ENCODE measurements around the gene KIZ.
A peak's percentile ranks its signal among the peaks of the same experiment; 100 is the strongest.

The KIZ gene

GRCh38 chr20:21100578-21101452 lies 25.1 kb upstream of the KIZ start:
- Mint-ChIP-seq H3K4me1 (ENCODE audit: low read depth in 2 of 2) (peaks cover 27 to 36% of the 10 kb centered on the region in 2 donors), H3K36me3 (ENCODE audit: insufficient read depth) (peaks cover 23% of the 10 kb centered on the region), H3K4me3 (peak overlapping the region; percentile 95), H3K27me3 (peaks cover 41 to 75% of the 10 kb centered on the region in 2 donors), H3K9me3 (no peaks in the 10 kb centered on the region), H3K27ac (peak overlapping the region; percentile 93 to 97)
- peak; percentile 24 for ATAC-seq (replicated peaks)
- peak in 2 of 3 experiments; percentile 11 to 12 for DNase-seq

GRCh38 chr20:21101453-21101931 lies 24.4 kb upstream of the KIZ start:
- H3K27me3 Mint-ChIP-seq, result peaks cover 41 to 75% of the 10 kb centered on the region in 2 donors
- DNase-seq (peak in 2 of 3 experiments; percentile 5 to 20), ATAC-seq (replicated peaks) (no peak)
- H3K4me1 Mint-ChIP-seq (ENCODE audit: low read depth in 2 of 2), result peaks cover 29 to 40% of the 10 kb centered on the region in 2 donors
- H3K4me3 Mint-ChIP-seq, result peak overlapping the region; percentile 95
- H3K27ac Mint-ChIP-seq, result peak overlapping the region; percentile 93 to 97
- no peaks in the 10 kb centered on the region for H3K9me3 Mint-ChIP-seq
- peaks cover 28% of the 10 kb centered on the region for H3K36me3 Mint-ChIP-seq (ENCODE audit: insufficient read depth)

GRCh38 chr20:21101932-21102575 lies 23.8 kb upstream of the KIZ start:
- H3K27ac Mint-ChIP-seq, result peak overlapping the region; percentile 38 to 93
- peak in 1 of 3 experiments; percentile 19 for DNase-seq
- H3K27me3 Mint-ChIP-seq, result peaks cover 41 to 73% of the 10 kb centered on the region in 2 donors
- peak overlapping the region; percentile 95 for H3K4me3 Mint-ChIP-seq
- peaks cover 28% of the 10 kb centered on the region for H3K36me3 Mint-ChIP-seq (ENCODE audit: insufficient read depth)
- H3K9me3 Mint-ChIP-seq, result no peaks in the 10 kb centered on the region
- peak; percentile 7 for ATAC-seq (replicated peaks)
- H3K4me1 Mint-ChIP-seq (ENCODE audit: low read depth in 2 of 2), result peaks cover 29 to 40% of the 10 kb centered on the region in 2 donors

DNA sequence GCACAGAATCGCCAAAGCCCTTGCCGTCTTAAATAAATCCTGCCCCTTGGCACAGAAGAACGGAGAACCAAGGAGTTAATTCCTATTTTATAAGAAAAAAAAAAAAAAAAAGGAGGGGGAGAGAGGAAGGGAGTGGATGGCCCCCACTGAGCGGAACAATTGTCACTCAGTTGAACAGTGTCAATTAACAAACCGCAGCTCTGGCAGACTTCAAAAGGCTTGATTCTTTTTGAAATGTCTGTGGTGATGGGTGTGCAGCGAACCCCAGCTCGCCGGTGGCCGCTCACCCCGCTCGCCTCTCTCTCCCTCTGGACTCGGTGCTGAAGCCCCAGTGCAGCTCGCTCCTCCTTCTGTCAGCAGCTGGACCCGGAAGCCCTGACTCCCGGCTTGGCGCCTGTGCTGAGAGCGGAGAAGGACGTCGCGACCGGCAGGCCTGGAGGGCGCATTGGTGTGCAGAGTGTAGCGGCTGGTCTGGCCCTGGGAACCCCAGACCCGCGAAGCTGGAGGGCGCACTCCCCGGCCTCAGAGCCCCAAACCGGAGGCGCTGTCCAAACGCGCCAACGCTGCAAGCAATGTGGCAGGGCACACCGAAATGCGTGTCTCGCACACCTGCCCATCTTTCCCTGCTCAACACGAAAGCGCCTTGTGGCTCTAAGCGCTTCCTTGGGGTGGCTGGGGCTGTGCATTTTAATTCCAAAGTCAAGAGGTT lies 23.1 kb upstream of the KIZ start:
- ATAC-seq (replicated peaks) (peak; percentile 71), DNase-seq (peak; percentile 42 to 50 (median 45))
- Mint-ChIP-seq H3K36me3 (ENCODE audit: insufficient read depth) (peaks cover 28% of the 10 kb centered on the region), H3K4me3 (peak overlapping the region; percentile 95), H3K27me3 (peaks cover 46 to 79% of the 10 kb centered on the region in 2 donors), H3K9me3 (no peaks in the 10 kb centered on the region), H3K27ac (peak overlapping the region in 1 of 2 donors; percentile 93), H3K4me1 (ENCODE audit: low read depth in 2 of 2) (peaks cover 29 to 40% of the 10 kb centered on the region in 2 donors)

GRCh38 chr20:21103582-21104465 lies 22.1 kb upstream of the KIZ start:
- DNase-seq (no peak), ATAC-seq (replicated peaks) (no peak)
- Mint-ChIP-seq H3K4me1 (ENCODE audit: low read depth in 2 of 2) (peaks cover 28 to 40% of the 10 kb centered on the region in 2 donors), H3K27ac (no peak overlapping the region), H3K9me3 (no peaks in the 10 kb centered on the region), H3K4me3 (peak overlapping the region; percentile 95), H3K27me3 (peaks cover 37 to 79% of the 10 kb centered on the region in 2 donors), H3K36me3 (ENCODE audit: insufficient read depth) (peaks cover 28% of the 10 kb centered on the region)

GRCh38 chr20:21104466-21104761 lies 21.5 kb upstream of the KIZ start:
- H3K36me3 Mint-ChIP-seq (ENCODE audit: insufficient read depth), result peaks cover 28% of the 10 kb centered on the region
- no peak for DNase-seq
- no peak overlapping the region for H3K4me3 Mint-ChIP-seq
- peaks cover 37 to 77% of the 10 kb centered on the region in 2 donors for H3K27me3 Mint-ChIP-seq
- peaks cover 28 to 35% of the 10 kb centered on the region in 2 donors for H3K4me1 Mint-ChIP-seq (ENCODE audit: low read depth in 2 of 2)
- no peak for ATAC-seq (replicated peaks)
- no peaks in the 10 kb centered on the region for H3K9me3 Mint-ChIP-seq
- H3K27ac Mint-ChIP-seq, result no peak overlapping the region

DNA sequence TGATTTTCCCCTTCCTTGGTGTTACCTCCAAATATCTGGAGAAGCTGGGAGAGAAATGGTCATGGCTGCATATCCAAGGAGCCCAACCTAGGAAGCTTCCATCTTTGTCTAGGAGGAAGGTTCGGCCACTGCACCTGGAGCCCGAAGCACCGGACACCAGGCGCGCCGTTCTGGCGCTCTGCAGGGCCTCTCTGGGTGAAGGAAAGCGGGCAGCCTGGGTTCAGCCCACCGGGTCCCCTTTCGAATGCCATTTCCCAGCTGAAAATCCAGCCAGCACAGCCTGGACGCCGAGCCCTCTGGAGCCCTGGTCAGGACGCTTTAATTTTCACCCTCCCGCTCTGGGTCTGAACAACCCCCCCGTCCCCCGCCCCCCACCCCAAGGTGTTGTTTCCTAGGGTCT lies 21.0 kb upstream of the KIZ start:
- Mint-ChIP-seq H3K36me3 (ENCODE audit: insufficient read depth) (peaks cover 27% of the 10 kb centered on the region), H3K27ac (no peak overlapping the region), H3K27me3 (peaks cover 37 to 77% of the 10 kb centered on the region in 2 donors), H3K4me3 (no peak overlapping the region), H3K9me3 (no peaks in the 10 kb centered on the region), H3K4me1 (ENCODE audit: low read depth in 2 of 2) (peaks cover 28 to 30% of the 10 kb centered on the region in 2 donors)
- no peak for ATAC-seq (replicated peaks)
- no peak for DNase-seq

DNA sequence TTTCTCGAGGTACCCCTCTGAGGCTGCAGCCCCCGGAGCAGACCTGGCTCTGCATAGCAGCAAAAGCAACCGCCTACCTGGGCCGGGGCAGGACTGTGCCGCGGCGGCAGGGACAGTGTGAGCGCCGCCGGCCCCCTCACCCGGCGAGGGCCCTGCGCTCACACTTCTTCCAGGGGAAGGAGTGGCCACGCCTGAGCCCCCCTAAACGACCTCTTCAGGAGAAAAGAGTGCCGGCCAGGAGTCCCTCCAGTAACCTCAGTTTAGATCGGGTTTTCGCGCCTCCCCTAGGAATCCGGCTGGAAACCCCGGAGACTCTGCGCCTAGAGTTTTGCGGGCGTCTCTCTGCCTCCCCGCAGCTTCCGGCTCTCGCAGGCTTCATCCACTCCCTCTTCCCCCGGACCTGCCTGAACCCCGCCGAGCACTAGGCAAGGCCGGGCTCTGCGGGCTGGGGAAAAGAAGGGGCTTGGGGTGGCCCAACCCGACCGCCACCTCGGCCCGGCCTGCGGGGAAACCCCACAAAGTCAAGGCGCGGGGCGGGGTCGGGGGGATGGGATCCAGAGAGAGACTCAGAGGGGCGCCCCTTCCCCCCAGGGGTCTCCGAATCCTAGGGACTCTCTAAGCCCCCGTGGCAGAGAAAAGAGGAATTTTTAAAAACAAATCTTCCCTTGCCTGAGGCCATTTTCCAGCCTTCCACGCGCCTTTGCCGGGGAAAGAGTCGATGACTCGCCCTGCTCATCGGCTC lies 20.3 kb upstream of the KIZ start:
- Mint-ChIP-seq H3K27ac (no peak overlapping the region), H3K4me3 (peak overlapping the region; percentile 54), H3K4me1 (ENCODE audit: low read depth in 2 of 2) (peaks cover 24 to 27% of the 10 kb centered on the region in 2 donors), H3K27me3 (peaks cover 35 to 74% of the 10 kb centered on the region in 2 donors), H3K9me3 (no peaks in the 10 kb centered on the region), H3K36me3 (ENCODE audit: insufficient read depth) (peaks cover 20% of the 10 kb centered on the region)
- DNase-seq (peak in 1 of 3 experiments; percentile 5), ATAC-seq (replicated peaks) (no peak)

- no peak within 1 kb of the TSS for H3K27ac Mint-ChIP-seq
Measured at GRCh38 chr20:21106171-21107017, 19.5 kb upstream of the KIZ start, which contains the start of gene LINC00237. Gene LINC00237 (minus strand): TSS chr20:21106358.

DNA sequence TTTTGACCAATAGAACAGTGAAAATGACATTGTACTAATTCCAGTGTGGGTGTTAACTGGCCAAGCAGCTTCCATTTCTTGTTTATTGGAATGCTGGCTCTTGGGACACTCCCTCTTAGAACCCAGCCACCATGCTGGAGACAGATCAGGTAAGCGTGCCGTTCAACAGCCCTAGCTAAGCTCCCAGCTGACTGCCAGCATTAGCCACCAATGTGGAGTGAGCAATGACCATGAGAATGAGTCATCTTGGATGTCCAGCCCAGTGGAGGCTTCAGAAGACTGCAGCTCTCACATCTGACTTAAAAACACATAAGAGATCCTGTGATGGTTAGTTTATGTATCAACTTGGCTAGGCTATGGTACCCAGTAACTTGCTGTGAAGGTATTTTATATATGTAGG lies 16.7 kb upstream of the KIZ start:
- H3K4me3 Mint-ChIP-seq, result no peak overlapping the region
- no peak overlapping the region for H3K27ac Mint-ChIP-seq
- H3K36me3 Mint-ChIP-seq (ENCODE audit: insufficient read depth), result peaks cover 8% of the 10 kb centered on the region
- no peaks in the 10 kb centered on the region for H3K9me3 Mint-ChIP-seq
- peaks cover 5 to 9% of the 10 kb centered on the region in 2 donors for H3K4me1 Mint-ChIP-seq (ENCODE audit: low read depth in 2 of 2)
- no peak for DNase-seq
- H3K27me3 Mint-ChIP-seq, result peaks cover 32 to 72% of the 10 kb centered on the region in 2 donors
- no peak for ATAC-seq (replicated peaks)

More at GRCh38 chr20:21106171-21107017, 19.5 kb upstream of the KIZ start, which contains the start of gene LINC00237:
- Mint-ChIP-seq H3K36me3 (ENCODE audit: insufficient read depth) (peaks cover 17% of the 10 kb centered on the region), H3K4me3 (peak within 1 kb of the TSS; percentile 54), H3K4me1 (ENCODE audit: low read depth in 2 of 2) (peaks cover 19 to 22% of the 10 kb centered on the region in 2 donors), H3K27me3 (peaks cover 30 to 68% of the 10 kb centered on the region in 2 donors), H3K9me3 (no peaks in the 10 kb centered on the region)
- no peak for ATAC-seq (replicated peaks)
- DNase-seq, result no peak

GRCh38 chr20:21110811-21111210 lies 15.1 kb upstream of the KIZ start:
- no peak for ATAC-seq (replicated peaks)
- no peak for DNase-seq
- Mint-ChIP-seq H3K9me3 (no peaks in the 10 kb centered on the region), H3K4me3 (no peak overlapping the region), H3K36me3 (ENCODE audit: insufficient read depth) (peaks cover 8% of the 10 kb centered on the region), H3K27me3 (peaks cover 34 to 66% of the 10 kb centered on the region in 2 donors), H3K4me1 (ENCODE audit: low read depth in 2 of 2) (peaks cover 4% of the 10 kb centered on the region in 2 donors), H3K27ac (no peak overlapping the region)
